ENCODE data around the gene ALAS1. TPM values are rescaled to one million over a fixed set of nuclear protein-coding genes. Genes with fewer than 3 reads are reported as not detected.

The ALAS1 gene
- total RNA-seq, 4 donors from 2014 or later: 30.0 to 50.8 (median 35.8) TPM

DNA sequence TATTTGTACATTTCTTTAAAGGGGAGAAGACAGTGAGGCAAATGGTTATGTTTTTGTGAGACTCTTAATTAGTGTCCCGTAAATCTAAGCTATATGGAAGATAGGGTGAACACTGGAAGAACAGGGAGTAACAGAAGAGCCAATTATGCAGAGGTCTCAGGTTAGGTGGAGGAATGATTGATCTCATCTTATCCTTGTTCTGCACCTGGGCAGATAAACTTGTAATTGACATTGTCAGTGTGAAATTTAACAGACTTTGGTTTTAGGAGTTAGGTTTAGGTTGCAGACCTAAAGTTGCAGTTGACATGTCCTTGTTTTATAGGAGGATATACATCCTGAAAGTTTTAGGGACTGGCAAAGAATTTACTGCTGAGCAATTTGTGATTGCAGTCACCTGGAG lies 44.1 kb downstream of the ALAS1 start:
- Histone ChIP-seq H3K36me3 (no peaks in the 10 kb centered on the region), H3K27ac (no peak overlapping the region), H3K27me3 (no peaks in the 10 kb centered on the region), H3K9me3 (no peaks in the 10 kb centered on the region), H3K4me3 (no peak overlapping the region), H3K4me1 (peaks cover 0 to 64% (median 23%) of the 10 kb centered on the region in 3 donors)
- TF ChIP-seq POLR2AphosphoS5 (IDR thresholded peaks at IDR 0.05) (no peak), EP300 (IDR thresholded peaks at IDR 0.05) (no peak), POLR2A (IDR thresholded peaks at IDR 0.05) (no peak)
- TF ChIP-seq, protein P1, sequence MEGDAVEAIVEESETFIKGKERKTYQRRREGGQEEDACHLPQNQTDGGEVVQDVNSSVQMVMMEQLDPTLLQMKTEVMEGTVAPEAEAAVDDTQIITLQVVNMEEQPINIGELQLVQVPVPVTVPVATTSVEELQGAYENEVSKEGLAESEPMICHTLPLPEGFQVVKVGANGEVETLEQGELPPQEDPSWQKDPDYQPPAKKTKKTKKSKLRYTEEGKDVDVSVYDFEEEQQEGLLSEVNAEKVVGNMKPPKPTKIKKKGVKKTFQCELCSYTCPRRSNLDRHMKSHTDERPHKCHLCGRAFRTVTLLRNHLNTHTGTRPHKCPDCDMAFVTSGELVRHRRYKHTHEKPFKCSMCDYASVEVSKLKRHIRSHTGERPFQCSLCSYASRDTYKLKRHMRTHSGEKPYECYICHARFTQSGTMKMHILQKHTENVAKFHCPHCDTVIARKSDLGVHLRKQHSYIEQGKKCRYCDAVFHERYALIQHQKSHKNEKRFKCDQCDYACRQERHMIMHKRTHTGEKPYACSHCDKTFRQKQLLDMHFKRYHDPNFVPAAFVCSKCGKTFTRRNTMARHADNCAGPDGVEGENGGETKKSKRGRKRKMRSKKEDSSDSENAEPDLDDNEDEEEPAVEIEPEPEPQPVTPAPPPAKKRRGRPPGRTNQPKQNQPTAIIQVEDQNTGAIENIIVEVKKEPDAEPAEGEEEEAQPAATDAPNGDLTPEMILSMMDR (IDR thresholded peaks at IDR 0.05): no peak
- WGBS, 2 donors (ENCODE audit: low coverage in 1 of 2): 71 to 83% methylated on average over 1 of the region's 1 CpG
- ATAC-seq: no peak

DNA sequence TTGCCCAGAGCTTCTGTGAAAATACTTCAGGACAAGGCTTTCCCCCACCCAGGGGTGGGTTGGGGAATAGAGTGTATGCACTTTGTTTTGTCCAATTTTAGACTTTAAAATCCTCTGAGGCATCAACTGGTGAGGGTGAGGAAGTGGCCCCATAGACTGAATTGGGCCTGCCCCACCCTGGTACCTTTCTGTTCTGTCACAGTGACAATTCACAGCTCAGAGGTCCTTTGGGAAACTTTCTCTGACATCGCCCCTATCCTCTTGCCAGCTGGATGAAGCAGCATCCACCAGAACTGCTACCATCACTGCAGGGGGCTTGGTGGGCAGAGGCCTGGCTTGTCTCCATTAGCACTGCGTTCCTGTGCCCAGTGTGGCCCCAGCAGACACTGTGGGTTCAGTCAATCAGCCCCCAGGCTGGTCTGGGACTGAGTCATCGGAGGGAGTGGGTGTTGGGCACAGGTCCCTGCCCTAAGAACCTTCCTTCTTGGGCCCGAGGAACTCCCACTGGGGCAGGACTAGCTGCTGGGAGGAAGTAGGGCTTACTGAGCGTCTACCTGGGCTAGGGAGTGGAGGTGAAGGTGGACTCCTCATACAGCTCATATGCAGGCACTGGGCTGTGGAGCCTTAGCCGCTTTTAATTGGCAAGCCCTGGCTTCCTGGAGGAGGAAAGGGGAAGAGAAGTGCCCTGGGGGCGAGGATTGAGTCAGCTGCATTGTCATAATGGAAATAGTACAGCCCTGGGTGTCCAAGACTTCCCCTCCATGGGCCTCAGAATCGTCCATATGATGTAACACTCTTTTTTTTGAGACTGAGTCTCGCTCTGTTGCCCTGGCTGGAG lies 46.0 kb downstream of the ALAS1 start:
- peak overlapping the region in 3 of 4 donors; percentile 43 to 96 (median 92) for H3K27ac ChIP-seq
- ATAC-seq: peak; percentile 8
- no peak for TF ChIP-seq POLR2A (IDR thresholded peaks at IDR 0.05)
- TF ChIP-seq EP300 (IDR thresholded peaks at IDR 0.05): no peak
- no peaks in the 10 kb centered on the region for H3K9me3 ChIP-seq
- no peak overlapping the region for H3K4me3 ChIP-seq
- peaks cover 0 to 57% (median 11%) of the 10 kb centered on the region in 3 donors for H3K4me1 ChIP-seq
- peaks cover 0 to 15% of the 10 kb centered on the region in 2 donors for H3K36me3 ChIP-seq
- WGBS, 2 donors (ENCODE audit: low coverage in 1 of 2): 82% methylated on average over 5 of the region's 9 CpGs; no CpG with 5 or more reads in 1 of the 2 donors
- H3K27me3 ChIP-seq: no peaks in the 10 kb centered on the region

DNA sequence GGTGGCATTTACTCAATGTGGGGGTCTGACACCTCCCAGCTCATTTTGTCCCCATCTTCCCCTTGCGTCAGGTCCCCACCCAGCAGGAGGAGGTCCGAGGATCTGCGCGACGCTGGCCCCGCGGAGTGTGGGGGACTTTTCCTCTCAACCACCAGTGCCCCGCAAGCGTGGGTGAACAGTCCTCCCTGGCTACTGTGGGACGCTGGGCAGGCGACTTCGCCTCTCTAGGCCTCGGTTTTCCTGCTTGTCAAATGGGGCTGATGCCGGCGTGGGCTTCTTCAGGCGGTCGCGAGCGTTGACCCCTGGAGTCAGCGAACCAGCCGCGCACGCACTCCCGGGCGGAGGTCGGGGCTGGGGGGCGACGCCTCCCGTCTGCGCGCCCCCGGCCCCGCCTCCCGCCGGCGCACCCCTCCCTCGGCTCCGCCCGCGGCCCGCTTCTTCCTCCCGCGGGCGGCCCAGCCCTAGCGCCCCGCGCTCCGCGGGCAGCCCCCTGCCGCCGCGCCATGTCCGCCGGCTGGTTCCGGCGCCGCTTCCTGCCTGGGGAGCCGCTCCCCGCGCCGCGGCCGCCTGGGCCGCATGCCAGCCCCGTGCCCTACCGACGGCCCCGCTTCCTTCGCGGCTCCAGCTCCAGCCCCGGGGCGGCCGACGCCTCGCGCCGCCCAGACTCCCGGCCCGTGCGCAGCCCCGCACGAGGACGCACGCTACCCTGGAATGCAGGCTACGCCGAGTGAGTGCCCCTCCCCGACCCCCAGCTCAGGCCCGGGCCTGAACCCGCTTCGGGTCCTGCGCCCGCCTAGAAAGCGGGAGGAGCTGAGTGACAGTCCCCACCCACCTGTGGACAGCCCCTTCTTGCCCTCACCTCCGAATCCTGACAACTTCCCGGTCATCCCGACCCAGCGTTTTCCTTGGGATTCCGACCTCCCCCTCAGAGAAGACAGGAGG lies 47.6 kb downstream of the ALAS1 start, which contains the start of gene PPM1M:
PPM1M (plus strand) TSS at position 438 of the 942 bp plus-strand sequence; CDS start at position 504, 66 bp downstream.
- ATAC-seq: peak; percentile 73
- Histone ChIP-seq H3K9me3 (no peaks in the 10 kb centered on the region), H3K27ac (peak within 1 kb of the TSS; percentile 45 to 96 (median 90)), H3K36me3 (peaks cover 0 to 29% of the 10 kb centered on the region in 2 donors), H3K27me3 (no peaks in the 10 kb centered on the region), H3K4me3 (peak within 1 kb of the TSS; percentile 44 to 66), H3K4me1 (peaks cover 0 to 44% (median 4%) of the 10 kb centered on the region in 3 donors)
- 0% methylated on average over 1 of the region's 98 CpGs; no CpG with 5 or more reads in 1 of the 2 donors for WGBS, 2 donors (ENCODE audit: low coverage in 1 of 2)
- TF ChIP-seq EP300 (IDR thresholded peaks at IDR 0.05) (no peak), POLR2A (IDR thresholded peaks at IDR 0.05) (peak; percentile 34 to 49)

DNA sequence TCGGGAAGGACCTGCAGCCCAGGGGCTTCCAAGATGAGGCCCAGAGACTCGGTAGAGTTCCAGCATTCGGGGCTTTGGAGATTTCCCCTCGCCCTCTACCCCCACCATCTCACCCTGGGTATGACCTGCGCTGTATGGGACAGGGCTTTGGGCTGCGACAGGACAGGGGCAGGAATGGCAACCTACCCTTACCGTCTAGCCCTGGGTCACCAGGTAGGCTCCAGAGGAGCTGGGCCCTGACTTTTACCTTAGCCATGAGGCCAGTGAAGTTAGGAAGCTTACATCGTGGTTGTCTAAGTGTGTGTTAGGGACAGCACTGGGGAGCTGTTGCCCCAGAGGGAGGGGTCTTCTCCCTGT lies 48.3 kb downstream of the ALAS1 start:
- peak overlapping the region; percentile 16 to 96 (median 90) for H3K27ac ChIP-seq
- peaks cover 0 to 36% of the 10 kb centered on the region in 2 donors for H3K36me3 ChIP-seq
- H3K4me1 ChIP-seq: peaks cover 0 to 40% (median 4%) of the 10 kb centered on the region in 3 donors
- H3K27me3 ChIP-seq: no peaks in the 10 kb centered on the region
- H3K9me3 ChIP-seq: no peaks in the 10 kb centered on the region
- 64% methylated on average over 3 of the region's 8 CpGs; no CpG with 5 or more reads in 1 of the 2 donors for WGBS, 2 donors (ENCODE audit: low coverage in 1 of 2)
- TF ChIP-seq EP300 (IDR thresholded peaks at IDR 0.05) (no peak), POLR2A (IDR thresholded peaks at IDR 0.05) (no peak), POLR2AphosphoS5 (IDR thresholded peaks at IDR 0.05) (no peak)
- TF ChIP-seq, protein P1 (IDR thresholded peaks at IDR 0.05): no peak
- peak overlapping the region; percentile 44 to 66 for H3K4me3 ChIP-seq
- ATAC-seq: peak; percentile 8

DNA sequence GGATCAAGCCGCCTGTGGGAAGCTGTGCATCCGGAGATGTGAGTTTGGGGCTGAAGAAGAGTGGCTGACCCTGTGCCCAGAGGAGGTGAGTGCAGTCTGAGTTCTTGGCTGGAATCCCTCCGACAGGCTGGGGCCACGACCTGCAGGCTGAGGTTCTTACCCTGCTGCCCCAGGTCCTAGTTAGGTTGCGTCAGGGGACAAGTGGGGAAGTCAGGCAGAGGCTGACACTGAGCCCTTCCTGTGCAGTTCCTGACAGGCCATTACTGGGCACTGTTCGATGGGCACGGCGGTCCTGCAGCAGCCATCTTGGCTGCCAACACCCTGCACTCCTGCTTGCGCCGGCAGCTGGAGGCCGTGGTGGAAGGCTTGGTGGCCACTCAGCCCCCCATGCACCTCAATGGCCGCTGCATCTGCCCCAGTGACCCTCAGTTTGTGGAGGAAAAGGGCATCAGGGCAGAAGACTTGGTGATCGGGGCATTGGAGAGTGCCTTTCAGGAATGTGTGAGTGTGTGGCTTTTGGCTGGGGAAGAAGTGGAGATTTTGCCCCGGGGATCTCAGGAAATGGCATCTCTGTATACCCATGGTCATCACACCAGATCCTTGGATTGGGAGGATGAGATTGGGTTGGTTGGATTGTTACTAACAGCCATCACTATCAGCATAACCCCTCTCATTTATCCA lies 48.9 kb downstream of the ALAS1 start:
- H3K4me3 ChIP-seq: peak overlapping the region in 1 of 2 donors; percentile 66
- WGBS, 2 donors (ENCODE audit: low coverage in 1 of 2): no CpG with 5 or more reads among the region's 14 CpGs
- H3K4me1 ChIP-seq: peaks cover 0 to 40% (median 4%) of the 10 kb centered on the region in 3 donors
- no peaks in the 10 kb centered on the region for H3K9me3 ChIP-seq
- ATAC-seq: no peak
- peaks cover 0 to 42% of the 10 kb centered on the region in 2 donors for H3K36me3 ChIP-seq
- TF ChIP-seq POLR2AphosphoS5 (IDR thresholded peaks at IDR 0.05): no peak
- no peak for TF ChIP-seq EP300 (IDR thresholded peaks at IDR 0.05)
- peak overlapping the region in 3 of 4 donors; percentile 87 to 96 (median 92) for H3K27ac ChIP-seq
- H3K27me3 ChIP-seq: no peaks in the 10 kb centered on the region

Measured in gastroesophageal sphincter (tissue), 4 donors.